Esophagus squamous epithelium (tissue), 4 donors: ENCODE measurements around the gene WT1.
A peak's percentile ranks its signal among the peaks of the same experiment; 100 is the strongest.

Source experiments
- CTCF ChIP-seq, 6 experiments: fragments of 450-650 bp in 4 of 6; fragments of 200-600 bp in 2 of 6; sonication (generic) in 2 of 6; IDR thresholded peaks; one replicate each; pipeline ENCODE4 v1.5.1; 2016 to 2019; ENCODE audit warnings: antibody characterized with exemption in 6 of 6, mild to moderate bottlenecking in 4 of 6, moderate library complexity in 4 of 6
- POLR2A ChIP-seq, 4 donors: fragments of 450-650 bp; IDR thresholded peaks; one replicate each; pipeline ENCODE4 v1.6.1; 2017; ENCODE audit warnings: antibody characterized with exemption in 4 of 4, mild to moderate bottlenecking in 4 of 4, moderate library complexity in 3 of 4

DNA sequence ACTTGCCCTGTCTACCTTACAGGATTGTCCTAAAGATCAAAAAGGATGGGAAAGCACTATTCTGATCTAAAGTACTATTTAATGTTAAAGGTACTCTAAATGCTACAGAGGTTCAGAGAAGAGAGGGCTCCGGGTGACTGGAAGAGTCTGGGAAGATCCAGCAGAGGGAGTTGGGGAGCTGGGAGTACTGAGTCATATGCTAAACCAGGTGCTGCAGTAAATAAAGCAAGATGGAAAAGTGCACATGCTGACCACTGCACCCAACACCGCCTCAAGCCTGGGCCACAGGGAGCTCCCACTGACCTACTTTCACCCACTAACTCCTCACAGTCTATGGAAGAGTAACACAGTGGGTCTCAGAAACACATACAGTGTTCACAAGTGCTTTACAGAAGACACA is 49.3 kb downstream of the WT1 start:
- TF ChIP-seq CTCF (IDR thresholded peaks at IDR 0.05) (peak in 1 of 6 experiments; percentile 38), POLR2A (IDR thresholded peaks at IDR 0.05) (no peak)
